Body of pancreas (tissue), 4 donors: ENCODE data around the gene CA5B.

Experiments used
- POLR2A ChIP-seq, 3 donors: fragments of 450-650 bp; IDR thresholded peaks; one replicate each; pipeline ENCODE4 v1.6.1; 2016; ENCODE audit warnings: antibody characterized with exemption in 3 of 3, mild to moderate bottlenecking in 2 of 3
- TF ChIP-seq, protein P1 (sequence below), 7 experiments: fragments of 450-650 bp in 4 of 7; fragments of 200-600 bp in 3 of 7; sonication (generic) in 3 of 7; IDR thresholded peaks; one replicate each; pipeline ENCODE4 v1.5.1; 2016 to 2019; ENCODE audit warnings: antibody characterized with exemption in 7 of 7

DNA sequence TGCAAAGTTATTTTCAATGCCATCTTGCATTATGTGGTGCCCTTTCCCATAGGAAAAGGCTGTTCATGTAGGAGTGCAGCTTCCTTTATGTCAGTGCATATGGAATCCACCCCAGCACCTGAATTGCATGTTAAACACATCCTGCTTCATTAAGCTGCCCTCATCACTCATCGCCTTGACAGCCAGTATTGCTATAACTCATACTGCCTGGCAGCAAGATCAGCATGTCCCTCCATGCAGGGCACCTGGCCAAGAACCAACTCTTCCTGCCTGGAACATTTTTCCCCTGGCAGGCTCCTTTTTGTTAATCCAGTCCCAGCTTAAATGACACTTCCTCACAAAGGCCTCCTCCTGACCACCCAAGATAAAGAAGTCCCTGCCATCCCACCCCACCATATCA lies 23.5 kb upstream of the CA5B start:
- TF ChIP-seq, protein P1, sequence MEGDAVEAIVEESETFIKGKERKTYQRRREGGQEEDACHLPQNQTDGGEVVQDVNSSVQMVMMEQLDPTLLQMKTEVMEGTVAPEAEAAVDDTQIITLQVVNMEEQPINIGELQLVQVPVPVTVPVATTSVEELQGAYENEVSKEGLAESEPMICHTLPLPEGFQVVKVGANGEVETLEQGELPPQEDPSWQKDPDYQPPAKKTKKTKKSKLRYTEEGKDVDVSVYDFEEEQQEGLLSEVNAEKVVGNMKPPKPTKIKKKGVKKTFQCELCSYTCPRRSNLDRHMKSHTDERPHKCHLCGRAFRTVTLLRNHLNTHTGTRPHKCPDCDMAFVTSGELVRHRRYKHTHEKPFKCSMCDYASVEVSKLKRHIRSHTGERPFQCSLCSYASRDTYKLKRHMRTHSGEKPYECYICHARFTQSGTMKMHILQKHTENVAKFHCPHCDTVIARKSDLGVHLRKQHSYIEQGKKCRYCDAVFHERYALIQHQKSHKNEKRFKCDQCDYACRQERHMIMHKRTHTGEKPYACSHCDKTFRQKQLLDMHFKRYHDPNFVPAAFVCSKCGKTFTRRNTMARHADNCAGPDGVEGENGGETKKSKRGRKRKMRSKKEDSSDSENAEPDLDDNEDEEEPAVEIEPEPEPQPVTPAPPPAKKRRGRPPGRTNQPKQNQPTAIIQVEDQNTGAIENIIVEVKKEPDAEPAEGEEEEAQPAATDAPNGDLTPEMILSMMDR (IDR thresholded peaks at IDR 0.05), result no peak
- TF ChIP-seq POLR2A (IDR thresholded peaks at IDR 0.05), result no peak
